Erythroblast (primary cell): Measurements from ENCODE around the gene NR0B1.

ENCODE experiments used
- GATA1 ChIP-seq: IDR thresholded peaks from 2 replicates; pipeline ENCODE4 v1.6.1; 2011; ENCODE audit warnings: low read depth, mild to moderate bottlenecking, control low read depth, low read length, moderate library complexity
- POLR2A ChIP-seq: IDR thresholded peaks from 2 replicates; pipeline ENCODE4 v1.6.1; 2011; ENCODE audit warnings: mild to moderate bottlenecking, low read length

GRCh38 chrX:30304866-30305265, 4.3 kb downstream of the NR0B1 start:
- TF ChIP-seq POLR2A (no peak), GATA1 (no peak)
